ENCODE measurements around the gene NKTR. TPM values are rescaled to one million over a fixed set of nuclear protein-coding genes. Genes with fewer than 3 reads are reported as not detected.

NKTR gene
- total RNA-seq, 6 experiments from 2014 or later: 27.8 to 32.7 (median 30.9) TPM

DNA sequence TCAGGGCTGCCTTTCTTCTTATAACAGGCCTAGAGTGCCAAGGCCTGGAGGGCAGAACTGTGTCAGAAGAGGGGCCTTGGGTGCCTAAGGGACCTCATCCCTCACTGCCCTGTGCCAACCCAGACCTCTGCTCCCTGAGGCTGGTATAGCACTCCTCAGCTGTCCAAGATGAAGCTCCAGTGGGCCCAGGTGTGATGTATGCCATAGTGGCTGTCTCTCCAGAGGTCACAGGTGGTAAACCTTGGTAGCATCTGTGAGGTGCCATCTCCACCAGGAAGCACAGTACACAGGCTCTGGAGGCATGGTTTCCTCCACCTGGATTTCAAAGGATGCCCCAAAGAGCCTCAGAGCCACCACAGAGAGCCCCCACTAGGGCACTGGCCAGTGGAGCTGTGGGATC, 72.6 kb downstream of the NKTR start:
- Mint-ChIP-seq H3K4me1 (ENCODE audit: low read depth) (no peaks in the 10 kb centered on the region), H3K9me3 (peaks cover 22% of the 10 kb centered on the region), H3K27ac (no peak overlapping the region), H3K4me3 (no peak overlapping the region), H3K36me3 (ENCODE audit: low read depth) (no peaks in the 10 kb centered on the region), H3K27me3 (ENCODE audit: insufficient read depth) (peaks cover 20% of the 10 kb centered on the region)
- DNase-seq: no peak
- TF ChIP-seq, protein P1, sequence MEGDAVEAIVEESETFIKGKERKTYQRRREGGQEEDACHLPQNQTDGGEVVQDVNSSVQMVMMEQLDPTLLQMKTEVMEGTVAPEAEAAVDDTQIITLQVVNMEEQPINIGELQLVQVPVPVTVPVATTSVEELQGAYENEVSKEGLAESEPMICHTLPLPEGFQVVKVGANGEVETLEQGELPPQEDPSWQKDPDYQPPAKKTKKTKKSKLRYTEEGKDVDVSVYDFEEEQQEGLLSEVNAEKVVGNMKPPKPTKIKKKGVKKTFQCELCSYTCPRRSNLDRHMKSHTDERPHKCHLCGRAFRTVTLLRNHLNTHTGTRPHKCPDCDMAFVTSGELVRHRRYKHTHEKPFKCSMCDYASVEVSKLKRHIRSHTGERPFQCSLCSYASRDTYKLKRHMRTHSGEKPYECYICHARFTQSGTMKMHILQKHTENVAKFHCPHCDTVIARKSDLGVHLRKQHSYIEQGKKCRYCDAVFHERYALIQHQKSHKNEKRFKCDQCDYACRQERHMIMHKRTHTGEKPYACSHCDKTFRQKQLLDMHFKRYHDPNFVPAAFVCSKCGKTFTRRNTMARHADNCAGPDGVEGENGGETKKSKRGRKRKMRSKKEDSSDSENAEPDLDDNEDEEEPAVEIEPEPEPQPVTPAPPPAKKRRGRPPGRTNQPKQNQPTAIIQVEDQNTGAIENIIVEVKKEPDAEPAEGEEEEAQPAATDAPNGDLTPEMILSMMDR (IDR thresholded peaks at IDR 0.05): no peak

DNA sequence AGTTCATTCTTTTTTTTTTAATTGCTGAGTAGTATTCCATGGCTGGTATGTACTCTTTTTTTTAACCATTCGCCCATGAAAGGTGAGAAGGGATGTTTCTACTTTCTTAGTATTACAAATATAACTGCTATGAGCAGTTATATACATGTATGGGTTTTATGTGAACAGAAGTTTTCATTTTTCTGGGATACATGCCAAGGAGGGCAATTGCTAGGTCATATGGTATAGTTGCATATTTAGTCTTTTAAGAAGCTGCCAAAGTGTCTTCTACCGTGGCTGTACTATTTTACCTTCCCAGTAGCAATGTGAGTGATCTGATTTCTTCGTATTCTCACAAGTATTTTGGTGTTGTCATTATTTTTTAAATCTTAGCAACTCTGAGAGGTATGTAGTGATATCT, 73.7 kb downstream of the NKTR start:
- H3K9me3 Mint-ChIP-seq: peaks cover 22% of the 10 kb centered on the region
- no peak overlapping the region for H3K4me3 Mint-ChIP-seq
- H3K27ac Mint-ChIP-seq: no peak overlapping the region
- TF ChIP-seq, protein P1 (IDR thresholded peaks at IDR 0.05): no peak
- H3K4me1 Mint-ChIP-seq (ENCODE audit: low read depth): no peaks in the 10 kb centered on the region
- peaks cover 17% of the 10 kb centered on the region for H3K27me3 Mint-ChIP-seq (ENCODE audit: insufficient read depth)
- no peak for DNase-seq
- no peaks in the 10 kb centered on the region for H3K36me3 Mint-ChIP-seq (ENCODE audit: low read depth)

DNA sequence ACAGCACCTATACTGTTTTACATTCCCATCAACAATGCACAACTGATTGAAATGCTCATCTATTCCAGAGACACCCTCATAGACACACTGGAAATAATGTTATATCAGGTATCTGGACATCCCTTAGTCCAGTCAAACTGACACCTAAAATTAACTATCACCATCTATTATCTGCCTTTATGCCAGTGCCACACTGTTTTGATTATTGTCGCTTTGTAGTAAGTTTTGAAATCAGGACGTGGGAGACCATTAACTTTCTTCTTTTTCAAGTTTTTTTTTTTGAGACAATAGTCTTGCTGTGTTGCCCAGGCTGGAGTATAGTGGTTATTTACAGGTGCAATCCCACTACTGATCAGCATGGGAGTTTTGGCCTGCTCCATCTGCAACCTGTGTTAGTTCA, 75.4 kb downstream of the NKTR start:
- no peak overlapping the region for H3K27ac Mint-ChIP-seq
- no peak overlapping the region for H3K4me3 Mint-ChIP-seq
- peaks cover 12% of the 10 kb centered on the region for H3K4me1 Mint-ChIP-seq (ENCODE audit: low read depth)
- H3K9me3 Mint-ChIP-seq: peaks cover 22% of the 10 kb centered on the region
- TF ChIP-seq, protein P1 (IDR thresholded peaks at IDR 0.05): no peak
- H3K27me3 Mint-ChIP-seq (ENCODE audit: insufficient read depth): peaks cover 16% of the 10 kb centered on the region
- H3K36me3 Mint-ChIP-seq (ENCODE audit: low read depth): no peaks in the 10 kb centered on the region
- no peak for DNase-seq

DNA sequence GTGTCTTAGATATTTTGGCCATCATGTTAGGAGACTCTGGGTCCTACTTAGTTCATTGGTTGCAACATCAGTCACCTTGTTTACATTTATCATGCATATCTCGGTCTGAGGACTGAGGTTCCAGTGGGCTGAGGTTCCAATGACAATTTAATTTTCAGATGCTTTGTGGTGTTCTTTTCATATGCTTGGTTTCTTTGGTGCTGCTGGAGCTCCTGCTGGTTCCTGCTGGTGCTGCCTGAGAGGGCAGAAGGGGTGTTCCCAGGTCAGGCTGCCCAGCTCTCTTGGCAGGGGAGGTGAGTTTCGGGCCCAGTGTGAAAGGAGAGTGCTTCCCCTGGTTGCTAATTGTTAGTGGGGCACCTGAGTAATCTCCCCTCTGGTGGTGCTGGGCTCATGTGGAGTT, 78.0 kb downstream of the NKTR start:
- Mint-ChIP-seq H3K4me3 (no peak overlapping the region), H3K4me1 (ENCODE audit: low read depth) (peaks cover 23% of the 10 kb centered on the region), H3K27ac (no peak overlapping the region), H3K9me3 (peaks cover 22% of the 10 kb centered on the region), H3K27me3 (ENCODE audit: insufficient read depth) (peaks cover 14% of the 10 kb centered on the region), H3K36me3 (ENCODE audit: low read depth) (no peaks in the 10 kb centered on the region)
- no peak for DNase-seq
- TF ChIP-seq, protein P1 (IDR thresholded peaks at IDR 0.05): no peak

DNA sequence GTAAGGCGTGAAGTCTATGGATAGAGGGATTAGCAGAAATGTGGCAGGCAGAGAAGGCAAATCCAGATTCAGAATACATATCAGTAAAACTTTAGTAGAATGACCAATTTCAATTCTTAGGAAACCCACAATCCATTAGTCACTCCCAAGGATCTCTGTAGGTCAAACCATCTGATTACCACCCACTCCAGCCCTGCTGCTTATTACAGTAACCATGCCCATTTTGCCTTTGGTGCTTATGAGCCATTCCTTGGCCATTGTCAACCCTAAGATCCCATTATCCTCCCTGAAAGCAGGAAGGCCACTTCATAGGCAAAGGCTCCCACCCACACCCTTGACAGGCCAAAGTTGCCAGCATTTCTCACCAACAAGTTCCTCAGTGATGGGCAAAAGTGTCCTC, 79.8 kb downstream of the NKTR start:
- peaks cover 22% of the 10 kb centered on the region for H3K9me3 Mint-ChIP-seq
- H3K4me1 Mint-ChIP-seq (ENCODE audit: low read depth): peaks cover 37% of the 10 kb centered on the region
- H3K4me3 Mint-ChIP-seq: no peak overlapping the region
- peak; percentile 36 for DNase-seq
- TF ChIP-seq, protein P1 (IDR thresholded peaks at IDR 0.05): no peak
- peaks cover 14% of the 10 kb centered on the region for H3K27me3 Mint-ChIP-seq (ENCODE audit: insufficient read depth)
- H3K36me3 Mint-ChIP-seq (ENCODE audit: low read depth): no peaks in the 10 kb centered on the region
- no peak overlapping the region for H3K27ac Mint-ChIP-seq

DNA sequence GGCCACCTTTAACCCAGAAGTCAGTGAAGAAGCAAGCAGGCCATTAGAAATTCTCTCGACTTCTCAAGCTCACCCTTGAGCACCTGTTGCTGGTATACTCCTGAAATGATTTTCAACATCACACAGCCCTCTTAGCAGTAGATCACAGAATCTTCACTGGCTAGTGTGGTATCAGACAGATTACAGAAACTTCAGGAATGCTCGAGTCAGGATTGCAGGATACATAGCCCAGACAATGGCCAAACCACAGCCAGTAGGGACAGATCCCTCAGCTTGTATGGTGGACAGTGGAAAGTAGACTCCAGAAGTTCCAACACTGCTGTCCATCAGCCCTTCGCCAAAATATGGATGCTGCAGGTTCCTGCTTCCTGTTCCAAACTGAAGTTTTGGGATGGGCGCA, 80.3 kb downstream of the NKTR start:
- peak; percentile 16 for DNase-seq
- no peak overlapping the region for H3K4me3 Mint-ChIP-seq
- peaks cover 21% of the 10 kb centered on the region for H3K9me3 Mint-ChIP-seq
- H3K27ac Mint-ChIP-seq: no peak overlapping the region; the same call in 1 of the 2 replicates
- TF ChIP-seq, protein P1 (IDR thresholded peaks at IDR 0.05): no peak
- no peaks in the 10 kb centered on the region for H3K36me3 Mint-ChIP-seq (ENCODE audit: low read depth)
- peaks cover 37% of the 10 kb centered on the region for H3K4me1 Mint-ChIP-seq (ENCODE audit: low read depth)
- H3K27me3 Mint-ChIP-seq (ENCODE audit: insufficient read depth): peaks cover 15% of the 10 kb centered on the region
